ENCODE data around the gene PITPNC1.

The PITPNC1 gene

DNA sequence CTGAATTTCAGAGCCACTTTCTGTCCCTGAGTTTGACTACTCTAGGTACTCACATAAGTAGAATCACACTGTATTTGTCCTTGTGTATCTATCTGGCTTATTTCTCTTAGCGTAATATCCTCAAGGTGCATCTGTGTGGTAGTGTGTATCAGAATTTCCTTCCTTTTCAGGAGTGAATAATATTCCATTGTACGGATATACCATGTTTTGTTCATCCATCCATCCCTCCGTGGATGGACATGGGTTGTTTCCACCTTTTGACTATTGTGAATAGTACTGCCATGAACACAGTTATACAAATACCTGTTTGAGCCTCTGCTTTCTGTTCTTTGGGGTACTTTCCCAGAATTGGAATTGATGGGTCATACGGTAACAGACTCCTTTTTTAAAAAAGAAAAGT is 111.7 kb downstream of the PITPNC1 start:
- no peak for DNase-seq (ENCODE audit: extremely low read depth, insufficient read length)
- no peaks in the 10 kb centered on the region for H3K36me3 ChIP-seq (ENCODE audit: control insufficient read depth, insufficient read depth, low read length)
- H3K27me3 ChIP-seq (replicated peaks; ENCODE audit: control insufficient read depth, insufficient read depth, low read length), result no peaks in the 10 kb centered on the region
- TF ChIP-seq, protein P1, sequence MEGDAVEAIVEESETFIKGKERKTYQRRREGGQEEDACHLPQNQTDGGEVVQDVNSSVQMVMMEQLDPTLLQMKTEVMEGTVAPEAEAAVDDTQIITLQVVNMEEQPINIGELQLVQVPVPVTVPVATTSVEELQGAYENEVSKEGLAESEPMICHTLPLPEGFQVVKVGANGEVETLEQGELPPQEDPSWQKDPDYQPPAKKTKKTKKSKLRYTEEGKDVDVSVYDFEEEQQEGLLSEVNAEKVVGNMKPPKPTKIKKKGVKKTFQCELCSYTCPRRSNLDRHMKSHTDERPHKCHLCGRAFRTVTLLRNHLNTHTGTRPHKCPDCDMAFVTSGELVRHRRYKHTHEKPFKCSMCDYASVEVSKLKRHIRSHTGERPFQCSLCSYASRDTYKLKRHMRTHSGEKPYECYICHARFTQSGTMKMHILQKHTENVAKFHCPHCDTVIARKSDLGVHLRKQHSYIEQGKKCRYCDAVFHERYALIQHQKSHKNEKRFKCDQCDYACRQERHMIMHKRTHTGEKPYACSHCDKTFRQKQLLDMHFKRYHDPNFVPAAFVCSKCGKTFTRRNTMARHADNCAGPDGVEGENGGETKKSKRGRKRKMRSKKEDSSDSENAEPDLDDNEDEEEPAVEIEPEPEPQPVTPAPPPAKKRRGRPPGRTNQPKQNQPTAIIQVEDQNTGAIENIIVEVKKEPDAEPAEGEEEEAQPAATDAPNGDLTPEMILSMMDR (IDR thresholded peaks at IDR 0.05; ENCODE audit: insufficient read depth, low read length, poor library complexity, severe bottlenecking), result no peak
- H3K4me3 ChIP-seq (replicated peaks; ENCODE audit: low read depth, low read length), result no peak overlapping the region

DNA sequence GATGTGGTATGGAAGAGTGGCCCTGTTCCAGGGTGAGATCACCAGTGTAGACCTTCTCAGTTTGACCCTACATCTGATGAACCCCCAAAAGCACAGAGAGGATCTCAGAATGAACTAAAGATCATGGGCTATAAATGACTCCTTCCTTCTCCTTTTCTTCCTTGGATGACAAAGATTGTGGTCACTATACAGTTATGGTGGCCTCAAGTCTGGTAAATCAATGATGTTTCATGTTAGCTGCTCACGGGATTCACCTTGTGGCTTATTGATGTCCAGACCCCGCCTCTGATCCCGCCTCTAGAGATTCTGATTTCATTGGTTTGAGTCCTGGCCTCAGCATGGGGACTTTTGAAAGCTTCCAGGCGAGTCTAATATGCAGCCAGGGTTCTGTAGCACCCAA is 112.2 kb downstream of the PITPNC1 start:
- Histone ChIP-seq H3K27me3 (replicated peaks; ENCODE audit: control insufficient read depth, insufficient read depth, low read length) (no peaks in the 10 kb centered on the region), H3K4me3 (replicated peaks; ENCODE audit: low read depth, low read length) (no peak overlapping the region), H3K36me3 (ENCODE audit: control insufficient read depth, insufficient read depth, low read length) (no peaks in the 10 kb centered on the region)
- no peak for DNase-seq (ENCODE audit: extremely low read depth, insufficient read length)
- TF ChIP-seq, protein P1 (IDR thresholded peaks at IDR 0.05; ENCODE audit: insufficient read depth, low read length, poor library complexity, severe bottlenecking), result no peak

DNA sequence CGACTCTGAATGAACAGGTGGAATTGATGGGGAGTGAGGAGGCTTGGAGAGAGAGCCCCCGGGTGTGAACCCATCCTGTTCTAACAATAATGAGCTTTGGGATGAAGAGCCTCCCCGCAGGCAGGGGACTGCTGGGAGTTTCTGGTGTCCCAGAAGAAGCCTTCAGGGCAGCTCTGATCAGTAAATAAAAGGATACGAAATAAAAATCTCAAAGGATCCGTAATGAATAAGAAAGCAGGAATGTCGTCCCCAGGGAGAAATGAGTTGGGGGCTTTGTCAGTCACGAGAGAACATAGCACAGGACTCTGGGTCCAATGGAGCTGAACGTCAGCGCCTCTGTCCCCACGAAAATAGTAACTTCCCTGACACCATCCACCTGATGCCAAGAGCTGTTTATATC is 113.4 kb downstream of the PITPNC1 start:
- Histone ChIP-seq H3K27me3 (replicated peaks; ENCODE audit: control insufficient read depth, insufficient read depth, low read length) (no peaks in the 10 kb centered on the region), H3K4me3 (replicated peaks; ENCODE audit: low read depth, low read length) (no peak overlapping the region), H3K36me3 (ENCODE audit: control insufficient read depth, insufficient read depth, low read length) (no peaks in the 10 kb centered on the region)
- no peak for DNase-seq (ENCODE audit: extremely low read depth, insufficient read length)
- TF ChIP-seq, protein P1 (IDR thresholded peaks at IDR 0.05; ENCODE audit: insufficient read depth, low read length, poor library complexity, severe bottlenecking), result no peak

DNA sequence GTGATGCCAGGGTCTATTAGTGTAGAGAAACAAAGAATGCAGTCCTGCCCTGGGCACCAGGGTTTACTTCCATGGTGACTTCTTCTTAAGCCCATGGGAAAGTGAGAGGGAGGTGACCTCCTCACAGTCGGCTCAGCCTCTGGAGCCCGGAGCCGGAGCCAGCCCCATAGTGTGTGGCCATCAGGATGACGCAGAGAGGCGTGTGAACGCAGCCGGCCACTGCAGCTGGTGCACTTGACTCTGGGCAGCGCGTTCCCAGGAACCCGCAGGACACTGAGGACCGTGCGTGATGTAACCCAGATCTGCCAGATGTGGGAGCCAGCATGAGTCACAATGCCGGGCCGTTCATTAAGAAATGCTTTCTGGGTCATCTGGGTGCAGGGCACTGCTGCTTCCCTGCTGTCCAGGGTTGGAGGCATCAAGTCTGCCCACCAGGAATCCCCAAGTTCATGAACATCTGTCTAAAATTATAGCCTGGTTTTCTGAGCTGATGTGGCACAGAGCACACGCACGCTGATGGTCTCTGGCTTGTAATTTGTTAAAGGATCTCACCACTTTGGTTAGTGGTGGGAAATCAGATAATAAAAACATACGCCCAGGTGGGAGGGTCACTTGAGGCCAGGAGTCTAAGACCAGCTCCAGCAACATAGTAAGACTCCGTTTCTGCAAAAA is 114.1 kb downstream of the PITPNC1 start:
- no peak for DNase-seq (ENCODE audit: extremely low read depth, insufficient read length)
- Histone ChIP-seq H3K36me3 (ENCODE audit: control insufficient read depth, insufficient read depth, low read length) (no peaks in the 10 kb centered on the region), H3K4me3 (replicated peaks; ENCODE audit: low read depth, low read length) (no peak overlapping the region), H3K27me3 (replicated peaks; ENCODE audit: control insufficient read depth, insufficient read depth, low read length) (no peaks in the 10 kb centered on the region)
- TF ChIP-seq, protein P1 (IDR thresholded peaks at IDR 0.05; ENCODE audit: insufficient read depth, low read length, poor library complexity, severe bottlenecking), result no peak

DNA sequence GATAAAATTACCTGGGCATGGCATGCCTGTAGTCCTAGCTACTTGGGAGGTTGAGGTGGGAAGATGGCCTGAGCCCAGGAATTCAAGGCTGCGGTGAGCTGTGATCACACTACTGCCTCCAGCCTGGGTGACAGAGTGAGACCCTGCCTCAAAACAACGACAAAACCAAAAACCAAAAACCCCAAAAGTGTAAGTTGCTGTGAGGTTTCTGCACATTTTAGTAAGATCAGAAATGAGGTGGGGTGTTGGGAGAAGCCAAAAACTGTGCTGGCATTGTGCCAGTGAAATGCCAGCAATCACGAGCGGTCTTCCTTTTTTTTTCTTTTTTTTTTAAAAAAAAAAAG is 114.6 kb downstream of the PITPNC1 start:
- no peak overlapping the region for H3K4me3 ChIP-seq (replicated peaks; ENCODE audit: low read depth, low read length)
- H3K36me3 ChIP-seq (ENCODE audit: control insufficient read depth, insufficient read depth, low read length), result no peaks in the 10 kb centered on the region
- H3K27me3 ChIP-seq (replicated peaks; ENCODE audit: control insufficient read depth, insufficient read depth, low read length), result no peaks in the 10 kb centered on the region
- TF ChIP-seq, protein P1 (IDR thresholded peaks at IDR 0.05; ENCODE audit: insufficient read depth, low read length, poor library complexity, severe bottlenecking), result no peak
- no peak for DNase-seq (ENCODE audit: extremely low read depth, insufficient read length)

DNA sequence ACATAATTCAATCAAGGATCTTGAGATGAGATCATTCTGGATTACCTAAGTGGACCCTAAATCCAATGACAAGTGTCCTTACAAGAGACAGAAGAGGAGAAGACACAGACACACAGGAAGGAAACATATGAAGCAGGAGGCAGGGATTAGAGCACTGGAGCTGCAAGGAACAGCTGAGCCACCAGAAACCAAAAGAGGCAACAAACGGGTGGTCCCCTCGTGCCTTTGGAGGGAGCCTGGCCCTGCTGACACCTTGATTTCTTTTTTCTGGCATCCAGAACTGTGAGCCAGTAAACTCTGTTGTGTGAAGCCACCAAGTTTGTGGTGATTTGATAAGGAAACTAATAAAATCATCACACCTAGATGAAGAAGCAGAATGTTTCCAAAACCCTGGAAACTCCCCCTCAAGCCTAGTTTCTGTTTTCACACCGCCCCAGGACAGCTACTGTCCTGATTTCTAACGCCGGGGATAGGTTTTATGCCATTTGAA is 115.2 kb downstream of the PITPNC1 start:
- no peaks in the 10 kb centered on the region for H3K36me3 ChIP-seq (ENCODE audit: control insufficient read depth, insufficient read depth, low read length)
- H3K4me3 ChIP-seq (replicated peaks; ENCODE audit: low read depth, low read length), result no peak overlapping the region
- no peak for DNase-seq (ENCODE audit: extremely low read depth, insufficient read length)

More for the DNA sequence above, 115.2 kb downstream of the PITPNC1 start:
- H3K27me3 ChIP-seq (replicated peaks; ENCODE audit: control insufficient read depth, insufficient read depth, low read length), result no peaks in the 10 kb centered on the region
- TF ChIP-seq, protein P1 (IDR thresholded peaks at IDR 0.05; ENCODE audit: insufficient read depth, low read length, poor library complexity, severe bottlenecking), result no peak
